Choroid plexus epithelial cell (primary cell): ENCODE results near the gene MDH1B.
"Not testable (repeated sequence)": the region's sequence is repeated elsewhere in the genome, so short reads cannot be mapped to it uniquely, and the experiment has no call there.

Experiments
- DNase-seq: peaks from one replicate; pipeline ENCODE4 v3.0.0-alpha.2; 2010; ENCODE audit warnings: low read depth
- H3K4me3 ChIP-seq: 2 replicates; pipeline ENCODE4 v1.5.1; 2011; ENCODE audit warnings: low read depth, mild to moderate bottlenecking, control low read depth, low read length, moderate library complexity
- CTCF ChIP-seq: conservative IDR thresholded peaks from 2 replicates; pipeline ENCODE4 v1.5.1; 2011; ENCODE audit warnings: low read depth, mild to moderate bottlenecking, control low read depth, inconsistent platforms, low read length, moderate library complexity

Gene MDH1B

GRCh38 chr2:206765242-206766056 lies at the start of gene MDH1B, which contains the start of gene FASTKD2:
TSS of gene MDH1B (minus strand) at chr2:206765328. CDS start at chr2:206765271, 57 bp downstream.
TSS of gene FASTKD2 (plus strand) at chr2:206765606. CDS start at chr2:206766694, 1,088 bp downstream.
- peak within 1 kb of the TSS; percentile 88 for H3K4me3 ChIP-seq
- peak; percentile 97 for DNase-seq
- TF ChIP-seq CTCF = no peak

- H3K4me3 ChIP-seq = no peak overlapping the region
- no peak for TF ChIP-seq CTCF
- DNase-seq = no peak
Observed at GRCh38 chr2:206814498-206814897, 49.4 kb upstream of the MDH1B start.

GRCh38 chr2:206812471-206812870 lies 47.3 kb upstream of the MDH1B start:
- DNase-seq, H3K4me3 ChIP-seq: not testable (repeated sequence)

- H3K4me3 ChIP-seq = not testable (repeated sequence)
Observed at GRCh38 chr2:206807624-206808023, 42.5 kb upstream of the MDH1B start.

GRCh38 chr2:206805887-206806607 lies 40.9 kb upstream of the MDH1B start:
- TF ChIP-seq CTCF = no peak
- no peak overlapping the region for H3K4me3 ChIP-seq
- DNase-seq = no peak

More at GRCh38 chr2:206807624-206808023, 42.5 kb upstream of the MDH1B start:
- DNase-seq = not testable (repeated sequence)

GRCh38 chr2:206804326-206804725 lies 39.2 kb upstream of the MDH1B start:
- DNase-seq = no peak
- TF ChIP-seq CTCF = no peak
- H3K4me3 ChIP-seq = no peak overlapping the region

DNA sequence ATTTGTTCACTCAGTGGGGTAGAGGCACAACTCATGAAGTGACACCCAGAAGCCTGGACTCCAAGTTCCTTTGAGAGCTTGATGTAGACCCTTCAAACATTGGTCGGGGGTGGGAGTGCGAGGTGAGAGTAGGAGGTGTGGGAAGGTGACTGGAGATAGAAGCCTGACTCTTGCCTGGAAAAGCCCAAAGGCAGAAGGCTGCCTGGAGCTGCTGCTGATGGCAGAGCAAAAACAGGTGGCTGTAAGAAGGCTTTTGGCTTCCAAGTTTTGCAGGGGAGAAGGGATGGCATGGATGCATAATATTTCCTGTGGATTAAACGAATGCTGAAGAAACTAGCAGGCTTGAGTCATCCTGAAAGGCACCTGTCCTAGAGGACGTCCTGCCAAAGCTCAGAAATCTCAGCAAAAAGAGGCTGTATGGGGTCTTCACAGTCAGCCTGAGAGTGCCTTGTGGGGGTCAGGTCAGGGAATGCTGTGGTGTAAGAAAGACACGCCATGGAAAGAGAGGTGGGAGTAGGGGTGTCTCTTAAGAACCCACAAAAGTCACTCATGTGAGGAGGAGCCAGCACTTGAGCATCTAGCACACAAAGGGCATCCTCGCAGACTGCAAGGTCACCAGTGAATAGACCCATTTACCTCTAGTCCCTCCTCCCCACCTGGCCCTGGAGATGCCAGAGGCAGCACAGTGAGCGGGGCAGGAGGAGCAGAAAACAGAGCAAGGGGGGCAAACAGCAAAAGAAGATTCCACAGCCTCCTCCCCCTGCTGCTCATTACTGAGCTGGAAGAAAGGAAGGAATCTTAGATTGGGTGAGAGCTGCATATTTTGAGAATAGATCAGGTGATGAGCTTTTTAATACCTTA lies 37.8 kb upstream of the MDH1B start:
- no peak for TF ChIP-seq CTCF
- no peak for DNase-seq

More for the DNA sequence above, 37.8 kb upstream of the MDH1B start:
- H3K4me3 ChIP-seq = no peak overlapping the region
